ENCODE measurements around the gene VWA3B. TPM values are rescaled to one million over a fixed set of nuclear protein-coding genes. Genes with fewer than 3 reads are reported as not detected.
A peak's percentile ranks its signal among the peaks of the same experiment; 100 is the strongest.
"Not testable (repeated sequence)": the region's sequence is repeated elsewhere in the genome, so short reads cannot be mapped to it uniquely, and the experiment has no call there.

Gene VWA3B
- total RNA-seq, 4 donors from 2014 or later: not detected

- no peak overlapping the region for H3K27ac ChIP-seq
- peaks cover 0 to 11% (median 0%) of the 10 kb centered on the region in 4 donors for H3K27me3 ChIP-seq
- H3K4me3 ChIP-seq: no peak overlapping the region
- 74 to 76% methylated on average over 12 of the region's 12 CpGs for WGBS, 2 donors
- H3K4me1 ChIP-seq: peaks cover 0 to 7% (median 0%) of the 10 kb centered on the region in 3 donors
- no peak for TF ChIP-seq CTCF (IDR thresholded peaks at IDR 0.05)
- no peak for TF ChIP-seq POLR2A (IDR thresholded peaks at IDR 0.05)
- no peak for DNase-seq
- H3K9me3 ChIP-seq: peaks cover 0 to 5% (median 0%) of the 10 kb centered on the region in 3 donors
- no peaks in the 10 kb centered on the region for H3K36me3 ChIP-seq
- intact Hi-C loops (cut with DNase I): no loop called here
These were observed 47.7 kb upstream of the VWA3B start for GRCh38 chr2:98039085-98039756.

- H3K4me3 ChIP-seq: no peak overlapping the region
- no peaks in the 10 kb centered on the region for H3K36me3 ChIP-seq
- intact Hi-C loops (cut with DNase I): no loop called here
- DNase-seq: no peak
- H3K9me3 ChIP-seq: peaks cover 0 to 13% (median 11%) of the 10 kb centered on the region in 3 donors
- 70 to 74% methylated on average over 6 to 7 of the region's 8 CpGs for WGBS, 2 donors
- H3K27me3 ChIP-seq: peaks cover 0 to 11% (median 0%) of the 10 kb centered on the region in 4 donors
- peaks cover 0 to 7% (median 0%) of the 10 kb centered on the region in 3 donors for H3K4me1 ChIP-seq
- no peak for TF ChIP-seq CTCF (IDR thresholded peaks at IDR 0.05)
- no peak for TF ChIP-seq POLR2A (IDR thresholded peaks at IDR 0.05)
- H3K27ac ChIP-seq: peak overlapping the region in 1 of 4 donors; percentile 14
These were observed 46.5 kb upstream of the VWA3B start for GRCh38 chr2:98040331-98040939.

- no peak for TF ChIP-seq CTCF (IDR thresholded peaks at IDR 0.05)
- no peak for TF ChIP-seq POLR2A (IDR thresholded peaks at IDR 0.05)
- peaks cover 0 to 19% (median 13%) of the 10 kb centered on the region in 3 donors for H3K9me3 ChIP-seq
- H3K4me1 ChIP-seq: no peaks in the 10 kb centered on the region
- no peaks in the 10 kb centered on the region for H3K36me3 ChIP-seq
- H3K27ac ChIP-seq: no peak overlapping the region
- peaks cover 0 to 22% (median 0%) of the 10 kb centered on the region in 4 donors for H3K27me3 ChIP-seq
- no peak for DNase-seq
- WGBS, 2 donors: 69 to 79% methylated on average over 1 of the region's 1 CpG
- H3K4me3 ChIP-seq: no peak overlapping the region
- intact Hi-C loops (cut with DNase I): no loop called here
These were observed 43.9 kb upstream of the VWA3B start for GRCh38 chr2:98043101-98043500.

GRCh38 chr2:98044730-98045129, 42.2 kb upstream of the VWA3B start:
- H3K27ac ChIP-seq; H3K4me3 ChIP-seq; H3K36me3 ChIP-seq; DNase-seq; intact Hi-C loops (cut with DNase I); H3K4me1 ChIP-seq: not testable (repeated sequence)
- Histone ChIP-seq H3K27me3 (peaks cover 0 to 32% (median 0%) of the 10 kb centered on the region in 4 donors), H3K9me3 (peaks cover 0 to 19% (median 13%) of the 10 kb centered on the region in 3 donors)
- 93 to 100% methylated on average over 2 of the region's 2 CpGs for WGBS, 2 donors

GRCh38 chr2:98050070-98050469, 36.9 kb upstream of the VWA3B start:
- no peak overlapping the region for H3K27ac ChIP-seq
- intact Hi-C loops (cut with DNase I): no loop called here

More at GRCh38 chr2:98050070-98050469, 36.9 kb upstream of the VWA3B start:
- Histone ChIP-seq H3K4me3 (no peak overlapping the region), H3K4me1 (no peaks in the 10 kb centered on the region), H3K27me3 (peaks cover 0 to 36% (median 0%) of the 10 kb centered on the region in 4 donors), H3K36me3 (no peaks in the 10 kb centered on the region), H3K9me3 (peaks cover 0 to 9% (median 6%) of the 10 kb centered on the region in 3 donors)
- TF ChIP-seq POLR2A (IDR thresholded peaks at IDR 0.05): no peak
- TF ChIP-seq CTCF (IDR thresholded peaks at IDR 0.05): no peak
- 77 to 87% methylated on average over 2 of the region's 2 CpGs for WGBS, 2 donors
- DNase-seq: no peak

Measured in esophagus squamous epithelium (tissue), 5 donors.